GM18508 (cell line): Measurements from ENCODE around the gene CFAP221.

Experiments used
- ATAC-seq: cut with Tn5 transposase; IDR thresholded peaks from one replicate; pipeline ENCODE4 v1.9.1; 2021; ENCODE audit warnings: moderate number of reproducible peaks; ENCODE audit not compliant: insufficient read depth, unreplicated experiment

The CFAP221 gene

DNA sequence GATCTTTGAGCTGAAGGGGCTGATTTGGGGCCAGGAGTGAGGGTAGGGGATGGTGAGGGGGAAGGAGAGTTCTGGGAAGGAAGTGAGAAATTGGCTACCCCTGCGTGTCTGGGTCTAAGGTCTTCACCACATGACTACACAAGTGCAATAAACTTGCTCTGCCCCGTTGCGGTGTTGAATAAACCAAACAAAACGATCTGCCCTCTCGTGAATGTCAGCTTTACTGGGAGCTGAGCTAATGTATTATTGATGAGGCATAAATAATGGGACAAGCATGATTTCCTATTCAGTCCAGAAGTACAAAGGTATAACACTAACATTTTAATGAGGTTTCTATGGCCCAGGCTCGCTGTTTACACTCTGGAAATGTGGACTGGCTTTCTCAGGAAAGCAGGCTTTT, 8.0 kb upstream of the CFAP221 start:
- ATAC-seq, result no peak

GRCh38 chr2:119536707-119537106, 7.5 kb upstream of the CFAP221 start:
- no peak for ATAC-seq

DNA sequence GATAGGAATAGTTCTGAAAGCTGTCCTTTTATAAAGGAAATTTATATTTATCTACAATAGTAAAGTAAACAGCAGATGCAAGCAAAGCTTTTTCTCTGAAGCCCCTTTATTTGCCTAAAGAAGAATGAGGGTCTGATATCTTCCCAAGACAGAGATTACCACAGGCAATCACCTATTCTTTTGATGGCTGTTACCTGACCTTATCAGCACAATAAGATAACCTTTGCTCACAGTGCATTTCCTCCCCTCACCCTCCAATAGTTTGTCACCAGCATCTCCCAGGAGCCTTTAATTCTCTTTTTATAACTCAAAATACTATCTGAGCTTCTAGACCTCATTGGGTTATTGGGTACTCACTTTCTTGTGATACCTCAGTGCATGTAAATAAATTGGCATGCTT, 6.5 kb upstream of the CFAP221 start:
- no peak for ATAC-seq

DNA sequence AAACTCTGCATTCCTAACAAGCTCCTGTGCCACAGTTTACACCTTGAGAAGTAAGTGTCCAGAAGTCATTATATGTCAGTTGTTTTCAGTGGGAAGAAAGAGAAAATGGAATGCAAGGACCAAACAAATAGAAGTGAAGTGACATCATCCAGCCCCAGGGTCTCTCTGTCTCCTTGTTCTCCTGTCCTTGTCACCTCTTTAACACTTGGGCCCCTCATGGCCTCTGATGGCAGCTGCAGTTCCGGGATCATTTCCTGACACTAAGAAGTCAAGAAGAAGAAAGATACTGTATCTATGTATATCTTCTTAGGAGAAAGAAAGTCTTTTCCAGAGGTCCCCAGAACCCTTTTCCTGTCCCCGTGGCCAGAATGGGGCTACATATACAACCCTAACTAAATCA, 2.8 kb upstream of the CFAP221 start:
- ATAC-seq, result no peak

GRCh38 chr2:119544939-119545475, 758 bp downstream of the CFAP221 start:
- no peak for ATAC-seq

DNA sequence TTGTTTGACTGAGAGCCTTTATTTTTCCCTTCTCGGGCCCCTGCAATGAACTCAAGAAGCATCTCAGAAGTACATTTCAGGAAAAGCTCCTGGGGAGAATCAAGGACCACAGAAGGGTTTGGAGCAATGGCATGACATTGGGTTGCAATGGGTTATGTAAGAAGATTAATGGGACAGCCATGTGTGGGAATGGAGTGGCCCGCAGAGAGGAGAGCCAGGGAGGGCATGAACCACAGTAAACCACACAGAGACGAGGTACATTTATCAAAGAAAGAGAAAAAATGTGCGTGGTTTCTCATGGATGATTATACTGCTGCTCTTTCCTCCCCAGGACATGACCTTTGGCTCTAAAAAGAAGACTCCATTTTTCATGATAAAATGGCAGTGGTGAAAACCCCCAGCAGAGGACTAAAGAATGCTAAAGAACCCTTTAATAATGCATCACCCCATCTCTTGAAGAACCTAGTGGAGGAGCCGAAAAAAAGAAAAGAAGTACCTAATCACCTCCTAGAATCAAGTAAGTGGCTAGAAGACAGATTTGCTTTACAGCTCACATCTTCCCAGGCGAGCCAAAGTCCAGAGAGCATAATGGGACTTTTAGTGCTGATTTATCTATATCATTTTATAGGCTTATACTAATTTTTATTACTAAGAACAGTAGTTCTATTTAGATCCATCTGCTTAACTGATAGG, 1.7 kb downstream of the CFAP221 start:
- ATAC-seq, result no peak

DNA sequence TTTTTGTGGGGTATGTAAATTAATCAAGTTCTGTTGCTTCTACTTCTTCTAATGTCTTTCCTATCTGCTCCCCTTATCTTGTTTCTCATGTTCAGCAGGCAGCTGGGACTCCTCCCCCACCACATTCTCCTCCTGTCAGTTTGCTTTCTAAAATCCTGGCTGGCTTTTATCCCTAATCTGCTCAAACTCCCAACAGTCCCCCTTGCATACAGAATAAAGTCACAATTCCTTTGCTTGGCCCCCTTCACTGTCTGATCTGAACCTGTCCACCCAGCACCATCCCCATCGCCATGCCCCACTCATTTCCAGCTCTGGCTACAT, 2.2 kb downstream of the CFAP221 start:
- ATAC-seq, result no peak

DNA sequence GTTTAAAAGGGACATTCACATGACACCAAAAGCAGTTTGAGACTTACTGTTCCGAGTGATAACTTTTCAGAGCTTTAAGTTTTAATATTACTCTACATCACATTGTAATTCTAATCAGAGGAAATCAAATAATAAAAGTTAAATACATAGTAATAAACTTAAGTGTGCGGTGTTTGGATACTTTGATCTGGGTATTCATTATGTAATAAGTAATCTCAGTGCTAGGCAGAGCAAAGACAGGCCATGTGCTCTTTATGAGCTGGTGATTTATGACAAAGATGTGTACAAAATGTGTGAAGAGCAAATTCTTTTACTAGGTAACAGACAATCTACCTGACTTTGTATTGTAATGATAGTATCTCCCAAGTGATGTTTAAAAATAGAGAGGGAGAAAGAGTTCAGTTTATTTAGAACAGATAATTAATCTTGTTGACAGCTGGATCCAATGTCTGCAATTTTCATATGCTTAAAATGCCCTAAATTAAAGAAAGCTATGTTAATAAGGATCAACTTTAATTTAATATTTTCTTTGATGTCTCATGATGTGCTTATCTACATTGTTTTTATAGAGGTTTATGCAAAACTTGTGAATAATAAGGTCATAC, 4.4 kb downstream of the CFAP221 start:
- ATAC-seq, result no peak

- no peak for ATAC-seq
Observed at GRCh38 chr2:119549241-119549640, 5.0 kb downstream of the CFAP221 start.

GRCh38 chr2:119550346-119550745, 6.1 kb downstream of the CFAP221 start:
- no peak for ATAC-seq

GRCh38 chr2:119550856-119551255, 6.6 kb downstream of the CFAP221 start:
- ATAC-seq, result no peak

- ATAC-seq, result no peak
Observed at GRCh38 chr2:119552902-119553301, 8.7 kb downstream of the CFAP221 start.

DNA sequence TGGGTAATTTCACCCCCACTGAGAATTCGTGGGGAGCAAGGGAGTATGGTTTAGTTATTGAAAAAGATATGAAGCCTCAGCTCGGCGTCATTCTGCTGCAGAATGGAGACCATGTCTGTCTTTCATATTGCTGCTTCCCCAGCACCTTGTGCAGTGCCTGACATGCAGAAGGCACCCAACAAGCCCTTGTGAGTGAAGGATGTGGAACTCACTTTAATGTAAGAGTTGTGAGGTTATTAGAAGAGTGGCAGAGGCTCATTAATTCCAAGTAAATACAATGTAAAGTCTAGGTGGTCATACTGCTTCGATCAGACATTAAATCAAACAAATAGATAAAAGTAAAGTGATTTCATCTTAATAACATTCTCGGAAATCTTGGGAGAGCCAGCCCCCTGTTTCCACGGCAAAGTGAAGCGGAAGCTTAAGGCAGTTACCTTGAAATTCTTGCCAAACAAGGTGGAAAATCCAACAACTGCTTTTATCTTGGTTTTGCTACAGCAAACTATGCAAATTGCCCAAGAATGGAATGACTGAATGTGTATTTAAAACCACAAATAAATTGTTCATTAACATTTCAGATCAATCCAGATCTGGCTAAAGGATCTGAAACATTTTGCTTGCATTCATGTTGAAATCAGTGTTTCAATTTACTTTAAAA, 9.6 kb downstream of the CFAP221 start:
- ATAC-seq, result no peak

- ATAC-seq, result no peak
Observed at GRCh38 chr2:119565481-119565880, 21.2 kb downstream of the CFAP221 start.

GRCh38 chr2:119567292-119567691, 23.0 kb downstream of the CFAP221 start:
- ATAC-seq, result no peak

GRCh38 chr2:119574108-119574815, 30.0 kb downstream of the CFAP221 start:
- ATAC-seq, result peak; percentile 99

- ATAC-seq, result no peak
Observed at GRCh38 chr2:119574864-119575263, 30.6 kb downstream of the CFAP221 start.

DNA sequence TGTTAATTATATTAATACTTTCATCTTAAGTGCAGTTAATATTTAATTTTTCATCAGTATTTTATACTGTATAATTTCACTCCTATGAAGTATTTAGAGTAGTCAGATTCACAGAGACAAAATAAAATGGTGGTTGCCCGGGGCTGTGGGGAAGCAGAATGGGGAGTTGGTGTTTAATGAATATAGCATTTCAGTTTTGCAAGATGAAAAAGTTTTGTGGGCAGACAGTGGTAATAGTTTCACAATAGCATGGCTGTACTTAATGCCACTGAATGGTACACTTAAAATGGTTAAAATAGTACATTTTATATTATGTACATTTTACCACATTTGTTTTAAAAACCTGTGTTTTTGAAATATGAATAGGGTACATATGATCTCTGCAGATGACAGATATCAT, 31.2 kb downstream of the CFAP221 start:
- no peak for ATAC-seq

DNA sequence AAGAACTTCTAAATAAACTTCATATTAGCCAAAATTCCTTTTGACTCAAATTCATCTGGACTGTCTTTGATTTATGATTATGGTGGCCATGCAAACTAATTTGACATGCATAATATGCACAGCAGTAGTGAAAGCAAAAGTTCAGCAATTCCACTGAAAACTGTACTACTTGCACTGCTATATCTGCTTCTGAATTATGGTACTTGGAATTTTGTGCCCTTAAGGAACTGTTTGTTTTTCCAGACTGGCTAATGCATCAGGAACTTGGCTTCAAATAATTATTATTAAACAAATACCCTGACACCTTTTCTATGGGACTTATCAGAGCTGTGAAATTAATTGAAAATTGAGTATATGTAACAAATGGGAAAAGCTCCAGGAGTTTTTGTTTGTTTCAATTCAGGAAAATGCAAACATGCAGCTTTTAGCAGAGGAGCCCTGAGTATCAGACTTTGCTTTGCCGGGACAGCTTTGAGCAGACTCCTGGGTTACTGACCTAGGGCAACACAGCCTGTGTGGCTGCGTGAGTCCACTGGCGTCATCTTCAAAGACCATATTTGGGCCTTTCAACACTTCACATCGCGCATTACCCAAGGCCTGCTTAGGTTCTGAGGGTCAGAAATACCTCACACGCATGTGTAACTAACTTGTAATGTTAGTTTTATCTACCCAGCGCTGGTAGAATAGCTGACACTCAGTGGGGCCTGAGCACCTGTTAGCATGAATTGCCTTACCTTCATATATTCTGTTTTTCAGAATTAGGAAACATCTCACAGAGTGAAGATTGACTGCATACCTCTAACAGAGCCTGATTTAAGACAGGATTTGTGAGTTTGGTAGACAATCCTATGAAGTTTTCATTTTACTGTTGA, 35.4 kb downstream of the CFAP221 start:
- ATAC-seq, result no peak

DNA sequence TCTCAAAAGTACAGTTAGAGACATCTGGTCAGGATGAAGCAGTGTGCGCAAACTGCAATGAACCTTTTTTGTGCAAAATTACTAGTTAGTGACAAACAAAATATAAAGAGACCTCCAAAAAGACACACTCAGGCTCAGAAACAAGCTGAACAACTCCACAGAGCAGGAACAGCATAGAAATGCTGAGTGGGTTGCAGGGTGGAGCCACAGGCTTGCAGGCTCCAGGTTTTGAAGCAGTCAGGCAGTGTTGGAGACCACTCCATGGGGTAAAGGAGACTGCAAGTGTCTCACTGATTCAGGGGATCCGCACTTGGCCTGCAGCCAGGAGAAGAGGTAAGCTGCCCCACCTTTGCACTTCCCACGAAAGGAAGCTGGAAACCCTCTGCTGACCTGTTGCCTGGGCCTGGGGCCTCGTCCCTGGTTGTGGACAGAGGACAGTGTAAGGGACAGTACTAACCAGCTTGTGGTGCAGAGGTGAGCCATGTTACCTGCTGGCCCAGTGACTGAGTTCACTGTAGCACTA, 36.4 kb downstream of the CFAP221 start:
- no peak for ATAC-seq
